SK-N-SH (cell line): ENCODE results near the gene ERMARD. TPM values are rescaled to one million over a fixed set of nuclear protein-coding genes. Genes with fewer than 3 reads are reported as not detected.

Source experiments
- CTCF ChIA-PET: fragments of 300-600, 350-600 bp; formaldehyde crosslinking; extraction: SDS; loops from one replicate; lab custom pipeline; 2021; lab: Yijun Ruan, JAX
- POLR2A ChIA-PET: fragments of 350-600 bp; sonication (Branson Sonifier 250); formaldehyde crosslinking; extraction: SDS; loops from one replicate; lab custom pipeline; 2020; ENCODE audit warnings: antibody characterized with exemption, inconsistent platforms; lab: Yijun Ruan, JAX
- DNase-seq: peaks from one replicate; pipeline ENCODE4 v3.0.0; 2012
- H2AFZ ChIP-seq: fragments of 200-600 bp; sonication (generic); 2 replicates; pipeline ENCODE4 v1.8.1; 2016; ENCODE audit warnings: antibody characterized with exemption, mild to moderate bottlenecking, low read depth
- H3F3A ChIP-seq: fragments of 200-600 bp; sonication (generic); replicated peaks from 2 replicates; pipeline ENCODE3; 2016; ENCODE audit warnings: antibody characterized with exemption, mild to moderate bottlenecking; ENCODE audit not compliant: insufficient read depth
- H3K27ac ChIP-seq, 2 experiments: fragments of 200-500 bp in 1 of 2; fragments of 200-600 bp in 1 of 2; sonication (Bioruptor generic) in 1 of 2; sonication (generic), shearing (Covaris generic) in 1 of 2; 2 replicates each; pipeline versions ENCODE4 v1.5.1 to v1.6.1; 2014 to 2016; ENCODE audit warnings: low read depth in 2 of 2, inconsistent platforms in 1 of 2, low read length in 1 of 2, mild to moderate bottlenecking in 1 of 2, mixed read lengths in 1 of 2
- H3K27me3 ChIP-seq: fragments of 200-600 bp; sonication (generic), shearing (Covaris generic); 2 replicates; pipeline ENCODE4 v1.6.1; 2016; ENCODE audit warnings: mixed run types; ENCODE audit not compliant: insufficient read depth
- H3K36me3 ChIP-seq, 2 experiments: fragments of 200-500 bp in 1 of 2; fragments of 200-600 bp in 1 of 2; sonication (Bioruptor generic) in 1 of 2; sonication (generic) in 1 of 2; replicated peaks in 1 of 2; 2 replicates each; pipeline versions ENCODE3 to v1.5.1; 2014 to 2016; ENCODE audit warnings: low read length in 1 of 2, mild to moderate bottlenecking in 1 of 2; ENCODE audit not compliant: insufficient read depth in 2 of 2, control insufficient read depth in 1 of 2
- H3K4me1 ChIP-seq, 2 experiments: fragments of 200-500 bp in 1 of 2; fragments of 200-600 bp in 1 of 2; sonication (Bioruptor generic) in 1 of 2; sonication (generic), shearing (Covaris generic) in 1 of 2; 2 replicates each; pipeline versions ENCODE4 v1.5.1 to v1.6.1; 2014 to 2016; ENCODE audit warnings: low read depth in 1 of 2, low read length in 1 of 2, mixed run types in 1 of 2; ENCODE audit not compliant: insufficient read depth in 2 of 2, control insufficient read depth in 1 of 2
- H3K4me2 ChIP-seq: fragments of 200-600 bp; sonication (generic), shearing (Covaris generic); 2 replicates; pipeline ENCODE4 v1.6.1; 2017; ENCODE audit warnings: mixed run types
- H3K4me3 ChIP-seq, 2 experiments: fragments of 200-500 bp in 1 of 2; fragments of 200-600 bp in 1 of 2; sonication (Bioruptor generic) in 1 of 2; sonication (generic), shearing (Covaris generic) in 1 of 2; 2 replicates each; pipeline versions ENCODE4 v1.5.1 to v1.8.1; 2014 to 2016; ENCODE audit warnings: low read depth in 2 of 2, inconsistent platforms in 1 of 2, low read length in 1 of 2, mild to moderate bottlenecking in 1 of 2, mixed read lengths in 1 of 2, moderate library complexity in 1 of 2
- H3K79me2 ChIP-seq: fragments of 200-600 bp; sonication (generic); 2 replicates; pipeline ENCODE4 v1.8.1; 2017; ENCODE audit warnings: mild to moderate bottlenecking; ENCODE audit not compliant: insufficient read depth
- H3K9ac ChIP-seq: fragments of 200-600 bp; sonication (generic); 2 replicates; pipeline ENCODE4 v1.6.1; 2017; ENCODE audit warnings: mixed run types
- H3K9me2 ChIP-seq: fragments of 200-600 bp; sonication (generic); 2 replicates; pipeline ENCODE4 v1.6.1; 2017; ENCODE audit warnings: mixed run types
- H3K9me3 ChIP-seq: fragments of 200-600 bp; sonication (generic); 2 replicates; pipeline ENCODE4 v1.6.1; 2017; ENCODE audit warnings: mixed run types, mild to moderate bottlenecking, moderate library complexity
- H4K20me1 ChIP-seq: fragments of 200-600 bp; sonication (generic); 2 replicates; pipeline ENCODE4 v1.6.1; 2017; ENCODE audit warnings: mild to moderate bottlenecking, mixed run types; ENCODE audit not compliant: insufficient read depth
- ELF1 ChIP-seq: IDR thresholded peaks from 2 replicates; pipeline ENCODE4 v1.4.0; 2012
- FOXM1 ChIP-seq: IDR thresholded peaks from 2 replicates; pipeline ENCODE4 v1.4.0; 2012; ENCODE audit warnings: low read depth, mild to moderate bottlenecking
- GABPA ChIP-seq: IDR thresholded peaks from 2 replicates; pipeline ENCODE4 v1.4.0; 2012; ENCODE audit warnings: low read depth, mild to moderate bottlenecking
- GATA2 ChIP-seq: sonication (generic); formaldehyde crosslinking; IDR thresholded peaks from 2 replicates; pipeline ENCODE4 v1.5.0; 2020; ENCODE audit warnings: mild to moderate bottlenecking, missing genetic modification reagents
- IRF3 ChIP-seq: fragments of 150-350 bp; IDR thresholded peaks from 2 replicates; pipeline ENCODE4 v1.6.1; 2016; ENCODE audit warnings: mild to moderate bottlenecking, low read depth, low read length
- MAX ChIP-seq: IDR thresholded peaks from 2 replicates; pipeline ENCODE4 v1.4.0; 2012; ENCODE audit warnings: low read depth
- MXI1 ChIP-seq: IDR thresholded peaks from 2 replicates; pipeline ENCODE4 v1.6.1; 2012; ENCODE audit warnings: mild to moderate bottlenecking, low read depth, low read length, improper control_type of control experiment
- NFIC ChIP-seq: IDR thresholded peaks from 2 replicates; pipeline ENCODE4 v1.4.0; 2012; ENCODE audit warnings: borderline replicate concordance
- PBX3 ChIP-seq: IDR thresholded peaks from 2 replicates; pipeline ENCODE4; 2012
- POLR2AphosphoS5 ChIP-seq: IDR thresholded peaks from 2 replicates; pipeline ENCODE4 v1.6.1; 2012; ENCODE audit warnings: low read depth, low read length
- RAD21 ChIP-seq: IDR thresholded peaks from 2 replicates; pipeline ENCODE4 v1.6.1; 2012; ENCODE audit warnings: mild to moderate bottlenecking, low read length
- RCOR1 ChIP-seq: fragments of 150-350 bp; IDR thresholded peaks from 2 replicates; pipeline ENCODE4 v1.6.1; 2017; ENCODE audit warnings: antibody characterized with exemption, low read length
- REST ChIP-seq: IDR thresholded peaks from 2 replicates; pipeline ENCODE4 v1.6.1; 2012; ENCODE audit warnings: mild to moderate bottlenecking, low read depth, low read length, moderate library complexity
- RFX5 ChIP-seq: IDR thresholded peaks from 2 replicates; pipeline ENCODE4 v1.6.1; 2012; ENCODE audit warnings: mild to moderate bottlenecking, improper control_type of control experiment, low read length
- SIN3A ChIP-seq: IDR thresholded peaks from 2 replicates; pipeline ENCODE4 v1.6.1; 2012; ENCODE audit warnings: low read depth, mild to moderate bottlenecking, low read length, moderate library complexity, borderline replicate concordance
- SMC3 ChIP-seq: IDR thresholded peaks from 2 replicates; pipeline ENCODE4 v1.6.1; 2012; ENCODE audit warnings: low read depth, low read length, improper control_type of control experiment
- TEAD4 ChIP-seq: IDR thresholded peaks from 2 replicates; pipeline ENCODE4 v1.4.0; 2012; ENCODE audit warnings: mild to moderate bottlenecking, borderline replicate concordance; ENCODE audit not compliant: insufficient read depth
- YY1 ChIP-seq: IDR thresholded peaks from 2 replicates; pipeline ENCODE4 v1.4.0; 2012; ENCODE audit warnings: low read depth, mild to moderate bottlenecking
- WGBS: methylation state at CpG from one replicate; pipeline ENCODE4 v1.1.6; 2017; ENCODE audit warnings: low lambda C conversion rate; 5-methylcytosine and 5-hydroxymethylcytosine counted together
- polyA plus RNA-seq, 3 experiments: library from polyadenylated mRNA; depleted of rRNA; stranded (reverse); fragments of >200 nt; gene quantifications; 2 replicates each; pipeline ENCODE4 v1.2.3, GENCODE V29; 2012

The ERMARD gene
- polyA plus RNA-seq, 1 of the 3 experiments (the other 2 are of a cell fraction) = 43.2 TPM

GRCh38 chr6:169702840-169703246, 48.6 kb upstream of the ERMARD start (continued):
- TF ChIP-seq REST (no peak), NFIC (no peak), GATA2 (CRISPR knock-in tag) (no peak), ELF1 (no peak), YY1 (no peak), TEAD4 (no peak)

GRCh38 chr6:169707772-169708171, 43.6 kb upstream of the ERMARD start:
- H3K4me1 ChIP-seq = peaks cover 6 to 14% of the 10 kb centered on the region in 2 experiments; a peak in 3 of 4 replicates
- no peaks in the 10 kb centered on the region for H3K27me3 ChIP-seq
- peaks cover 30% of the 10 kb centered on the region for H3K79me2 ChIP-seq
- POLR2A ChIA-PET = no interaction called here
- TF ChIP-seq SIN3A (no peak), TEAD4 (no peak), POLR2AphosphoS5 (no peak), NFIC (no peak), REST (no peak), FOXM1 (no peak), RAD21 (no peak), RCOR1 (no peak), PBX3 (no peak), MAX (no peak), SMC3 (no peak), MXI1 (no peak), GABPA (no peak), RFX5 (no peak), IRF3 (no peak)
- 100% methylated on average over 2 of the region's 2 CpGs for WGBS
- no peaks in the 10 kb centered on the region for H3K9me2 ChIP-seq
- no peak overlapping the region for H2AFZ ChIP-seq
- H3K4me3 ChIP-seq = no peak overlapping the region
- H3K9ac ChIP-seq = no peak overlapping the region
- H4K20me1 ChIP-seq = peaks cover 4% of the 10 kb centered on the region; the same call in 1 of the 2 replicates
- DNase-seq = no peak
- no peak overlapping the region; a peak in 1 of 4 replicates for H3K27ac ChIP-seq
- H3K36me3 ChIP-seq = peaks cover 73 to 90% of the 10 kb centered on the region in 2 experiments
- H3K4me2 ChIP-seq = no peak overlapping the region
- no peaks in the 10 kb centered on the region for H3K9me3 ChIP-seq
- peaks cover 15% of the 10 kb centered on the region for H3F3A ChIP-seq
- CTCF ChIA-PET = interaction anchor here (2.4 to 2.5 kb wide), 2 partner anchors 11 to 14 kb away, joined by 12 to 17 read pairs; no protein-coding TSS in a partner anchor
